ENCODE data around the gene MAP2K3.
"Not testable (repeated sequence)": the region's sequence is repeated elsewhere in the genome, so short reads cannot be mapped to it uniquely, and the experiment has no call there.

MAP2K3 gene

GRCh38 chr17:21327921-21328320, 43.4 kb downstream of the MAP2K3 start:
- not testable (repeated sequence) for DNase-seq (ENCODE audit: low read depth, low spot score)

DNA sequence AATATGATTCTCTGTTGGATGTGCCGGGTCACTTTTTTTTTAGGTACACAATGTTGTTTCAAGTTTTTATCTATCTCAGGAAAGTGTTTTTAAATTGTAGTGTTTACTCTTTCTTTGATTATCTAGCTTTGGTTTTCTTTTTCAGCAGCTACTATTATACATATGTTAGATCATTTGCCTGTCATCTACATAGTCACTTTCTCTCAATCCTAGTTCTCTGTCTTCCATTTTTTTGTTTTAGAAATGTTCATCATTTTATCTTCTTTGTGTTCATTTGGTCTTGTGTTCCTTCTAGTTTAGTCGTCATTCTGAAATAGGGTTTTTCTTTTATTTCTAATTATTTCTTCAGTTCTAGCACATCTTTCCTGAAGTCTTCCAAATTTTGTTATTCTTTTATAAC, 44.3 kb downstream of the MAP2K3 start:
- not testable (repeated sequence) for DNase-seq (ENCODE audit: low read depth, low spot score)

DNA sequence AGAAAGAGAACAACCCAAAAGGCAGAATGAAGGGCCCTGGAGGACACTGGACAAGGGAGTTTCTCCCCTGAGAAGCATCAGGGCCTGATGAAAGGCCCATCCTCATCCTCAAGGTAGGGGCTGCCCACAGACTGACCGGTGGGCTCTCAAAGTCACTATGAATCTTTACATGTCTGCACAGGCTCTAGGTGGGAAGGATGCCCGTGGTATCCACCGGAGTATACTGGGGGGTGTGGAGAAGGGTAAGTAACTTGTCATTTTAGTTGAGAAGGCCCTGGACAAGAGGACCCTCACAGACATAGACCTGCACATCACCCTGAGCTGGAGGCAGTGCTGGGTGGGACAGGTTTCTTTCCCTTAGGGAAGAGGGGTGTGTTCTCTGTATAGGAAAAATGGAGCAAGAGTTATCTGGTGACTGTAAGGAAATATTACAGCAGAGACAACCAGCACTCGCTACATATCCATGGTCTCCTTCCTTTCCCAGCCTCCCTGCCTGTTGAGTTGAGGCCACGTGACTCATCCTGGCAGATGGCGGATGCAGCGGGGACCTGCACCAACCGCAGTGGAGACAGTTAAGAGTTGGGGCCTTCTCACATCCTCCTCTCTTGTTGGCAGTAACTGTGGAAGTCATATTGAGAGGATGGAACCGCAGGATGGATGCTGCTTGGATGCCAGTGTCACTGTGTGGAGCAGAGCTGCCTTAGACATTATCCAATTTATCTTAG, 46.1 kb downstream of the MAP2K3 start:
- no peak for DNase-seq (ENCODE audit: low read depth, low spot score)

GRCh38 chr17:21336541-21337294, 52.2 kb downstream of the MAP2K3 start:
- not testable (repeated sequence) for DNase-seq (ENCODE audit: low read depth, low spot score)

DNA sequence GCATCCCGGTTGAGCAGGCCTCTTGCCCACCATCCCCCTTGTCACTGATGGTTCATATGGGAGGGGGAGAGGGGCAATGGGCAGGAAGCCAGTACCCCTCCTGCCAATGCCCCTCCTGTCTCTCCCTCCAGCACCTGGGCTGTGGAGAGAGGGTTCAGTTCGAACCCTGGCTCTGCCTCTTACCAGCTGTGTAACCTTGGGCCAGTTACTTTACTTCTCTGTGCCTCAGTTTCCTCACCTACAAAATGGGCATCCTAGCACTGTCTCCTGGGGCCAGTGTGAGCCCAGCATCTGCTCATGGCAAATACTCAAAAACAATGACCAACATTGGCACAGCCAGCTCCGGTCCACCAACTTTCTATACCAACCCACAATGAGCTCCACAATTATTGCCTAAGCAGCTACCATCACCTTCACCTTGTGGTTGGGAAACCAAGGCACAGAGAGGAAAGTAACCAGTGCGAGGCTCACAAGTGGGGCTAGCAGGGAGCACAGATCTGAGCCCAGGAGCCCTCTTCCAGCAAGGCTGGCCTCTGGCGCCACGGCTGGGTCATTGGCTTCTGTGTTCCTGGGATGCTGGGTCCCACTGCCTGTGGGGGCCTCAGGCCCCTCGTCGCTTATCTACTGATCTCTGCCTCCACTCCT, 53.6 kb downstream of the MAP2K3 start:
- DNase-seq (ENCODE audit: low read depth, low spot score) = not testable (repeated sequence)

DNA sequence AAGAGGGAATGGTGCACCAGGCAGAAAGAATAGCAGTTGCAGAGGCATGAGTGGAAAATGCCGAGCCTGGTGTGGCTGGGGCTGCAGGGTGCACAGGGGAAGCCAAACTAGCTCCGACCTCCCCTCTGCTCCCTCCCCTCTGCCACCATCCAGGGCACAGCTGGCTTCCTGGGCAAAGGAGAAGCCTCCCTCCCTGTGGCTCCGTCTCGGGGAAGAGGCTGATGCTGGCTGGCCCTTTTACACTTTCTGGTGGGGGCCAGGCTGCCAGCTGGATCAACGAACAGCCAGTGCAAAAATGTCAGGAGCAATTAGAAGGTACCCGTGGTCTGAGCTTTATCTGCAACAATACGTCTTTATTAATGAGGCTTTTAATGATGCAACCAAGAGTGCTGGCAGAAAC, 54.5 kb downstream of the MAP2K3 start:
- no peak for DNase-seq (ENCODE audit: low read depth, low spot score)

- not testable (repeated sequence) for DNase-seq (ENCODE audit: low read depth, low spot score)
Observed at GRCh38 chr17:21339571-21339970, 55.1 kb downstream of the MAP2K3 start.

- not testable (repeated sequence) for DNase-seq (ENCODE audit: low read depth, low spot score)
Observed at GRCh38 chr17:21340407-21340806, 55.9 kb downstream of the MAP2K3 start.

GRCh38 chr17:21341279-21341678, 56.8 kb downstream of the MAP2K3 start:
- not testable (repeated sequence) for DNase-seq (ENCODE audit: low read depth, low spot score)

DNA sequence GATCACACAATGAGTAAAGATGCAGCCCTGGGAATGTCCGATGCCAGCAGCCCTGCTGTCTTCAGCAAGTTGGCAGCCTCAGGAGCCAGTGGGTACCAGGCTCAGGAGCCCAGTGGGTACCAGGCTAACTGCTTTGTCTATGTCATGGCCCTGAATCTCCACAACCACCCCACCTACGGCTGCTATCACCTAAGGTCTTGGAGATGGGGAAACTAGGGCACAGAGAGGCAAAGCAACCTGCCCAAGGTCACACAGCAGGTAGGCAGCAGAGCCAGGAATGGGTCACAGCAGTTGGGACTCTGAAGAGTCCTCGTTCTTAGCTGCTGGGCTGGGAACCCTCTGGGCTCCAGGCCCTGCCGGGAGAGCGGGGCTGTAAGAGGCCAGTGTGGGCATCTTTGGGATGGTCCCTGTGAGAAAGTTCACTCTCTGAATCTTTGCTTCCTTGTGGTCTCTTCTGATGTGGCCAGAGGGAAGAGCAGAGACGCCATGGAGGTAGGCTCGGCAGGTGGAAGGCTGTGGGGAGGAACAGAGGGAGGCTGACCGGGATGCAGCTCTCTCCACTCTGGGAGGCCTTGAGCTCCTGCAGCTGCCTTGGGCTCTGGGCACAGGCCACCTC, 57.5 kb downstream of the MAP2K3 start:
- not testable (repeated sequence) for DNase-seq (ENCODE audit: low read depth, low spot score)

DNA sequence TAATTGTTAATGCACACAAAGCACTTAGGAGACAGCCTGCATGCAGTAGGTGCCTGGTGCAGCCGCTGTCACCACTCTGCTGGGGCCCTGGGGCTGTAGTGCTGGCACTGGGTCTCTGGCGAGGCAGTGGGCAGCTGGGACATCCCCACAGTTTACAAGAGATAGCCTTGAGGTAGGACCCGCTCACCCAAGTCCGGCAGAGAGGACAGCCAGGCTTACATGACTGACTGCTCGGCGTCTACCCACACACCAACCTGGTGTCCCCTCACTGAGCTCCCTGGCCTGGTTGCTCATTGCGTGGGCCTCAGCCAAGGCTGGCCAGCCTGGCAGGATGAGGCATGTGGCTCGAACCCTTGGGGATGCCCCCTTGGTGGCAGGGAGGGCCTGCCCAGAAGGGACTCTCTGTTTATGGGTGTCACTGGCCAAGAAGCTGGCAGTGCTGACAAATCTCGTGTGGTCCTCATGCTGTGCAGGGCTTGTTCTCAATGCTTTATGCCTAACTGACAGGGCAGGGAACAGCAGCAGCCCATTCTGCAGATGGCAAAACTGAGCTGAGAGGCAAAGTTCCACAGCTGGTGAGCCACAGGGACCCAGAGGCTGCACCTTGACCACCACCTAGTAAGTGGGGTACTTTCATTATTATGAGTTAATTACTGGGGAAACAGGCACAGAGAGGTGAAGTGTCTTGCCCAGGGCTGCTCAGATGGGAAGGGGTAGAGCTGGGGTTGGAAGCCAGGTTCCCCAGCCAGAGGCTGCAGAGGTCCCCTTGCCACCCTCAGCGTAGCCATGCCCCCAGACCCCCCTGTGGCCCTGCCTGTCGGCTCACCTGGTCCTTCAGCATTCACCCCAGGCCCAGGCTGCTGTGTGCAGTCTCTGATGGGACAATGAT, 58.8 kb downstream of the MAP2K3 start:
- DNase-seq (ENCODE audit: low read depth, low spot score) = not testable (repeated sequence)

DNA sequence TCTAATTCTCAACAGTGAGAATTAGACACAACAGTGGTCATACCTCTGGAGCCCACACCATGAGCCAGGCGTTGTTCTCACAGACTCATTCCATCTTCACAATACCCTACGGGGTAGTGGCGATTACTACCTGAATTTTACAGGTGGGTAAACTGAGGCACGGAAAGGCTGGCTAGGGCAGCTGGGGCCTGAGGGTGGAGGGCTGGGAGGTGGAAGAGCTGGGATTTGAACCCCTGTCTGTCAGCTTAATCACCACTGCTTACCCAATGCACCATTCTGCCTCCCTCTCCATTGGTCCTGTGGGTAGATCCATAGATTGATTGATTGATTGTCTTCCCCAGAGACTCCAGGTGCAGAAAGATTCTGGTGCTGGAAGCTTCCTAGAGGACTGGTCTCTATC, 60.3 kb downstream of the MAP2K3 start:
- DNase-seq (ENCODE audit: low read depth, low spot score) = not testable (repeated sequence)

DNA sequence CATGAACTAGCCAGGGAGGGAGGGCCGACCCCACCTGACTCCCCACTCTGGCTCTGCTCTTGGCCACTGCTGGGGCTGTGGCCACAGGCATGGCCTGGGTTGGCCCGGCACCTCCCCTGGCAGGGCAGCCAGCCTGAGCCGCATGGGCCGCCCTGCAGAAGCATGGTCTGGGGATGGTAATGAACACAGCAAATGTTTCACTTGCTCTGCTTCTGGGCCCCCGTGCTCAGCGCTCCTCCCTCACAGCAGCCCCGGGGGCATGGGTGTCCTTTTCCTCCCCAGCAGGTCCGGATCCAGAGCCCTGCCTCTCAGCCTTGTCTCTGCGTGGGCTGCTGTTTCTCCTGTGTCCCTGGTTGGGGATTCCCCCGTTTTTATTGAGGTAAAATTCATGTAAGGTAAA, 60.7 kb downstream of the MAP2K3 start:
- no peak for DNase-seq (ENCODE audit: low read depth, low spot score)

GRCh38 chr17:21346107-21346506, 61.6 kb downstream of the MAP2K3 start:
- DNase-seq (ENCODE audit: low read depth, low spot score) = not testable (repeated sequence)

DNA sequence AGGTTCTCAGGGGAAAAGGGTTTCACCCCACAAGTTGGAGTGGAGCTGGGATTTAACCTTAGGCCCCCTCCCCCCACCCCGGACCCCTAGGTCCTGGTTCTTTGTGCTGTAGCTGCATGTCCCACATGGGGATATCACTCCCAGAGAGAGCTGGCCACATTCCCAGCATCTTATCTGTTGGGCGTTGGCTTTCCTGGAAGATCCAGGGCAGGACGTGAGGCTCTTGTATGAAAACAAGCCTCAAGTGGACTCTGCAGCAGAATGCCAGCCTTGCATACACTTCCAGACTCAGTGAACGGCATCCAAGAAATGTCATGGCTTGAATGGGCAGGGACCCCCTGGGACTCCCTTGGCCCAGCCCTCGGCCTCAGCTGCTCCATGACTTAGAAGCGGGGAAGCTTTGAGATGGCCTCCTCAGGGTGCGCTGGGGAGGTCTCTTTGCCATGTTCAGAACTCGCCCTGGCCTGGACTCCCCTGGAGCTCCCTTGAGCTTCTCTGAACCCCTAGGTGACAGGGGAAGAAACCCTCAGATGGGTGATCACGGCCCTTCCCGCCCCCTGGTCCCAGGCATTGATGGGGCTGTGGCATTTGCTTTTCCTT, 62.2 kb downstream of the MAP2K3 start:
- not testable (repeated sequence) for DNase-seq (ENCODE audit: low read depth, low spot score)

GRCh38 chr17:21347660-21348059, 63.1 kb downstream of the MAP2K3 start:
- not testable (repeated sequence) for DNase-seq (ENCODE audit: low read depth, low spot score)

DNA sequence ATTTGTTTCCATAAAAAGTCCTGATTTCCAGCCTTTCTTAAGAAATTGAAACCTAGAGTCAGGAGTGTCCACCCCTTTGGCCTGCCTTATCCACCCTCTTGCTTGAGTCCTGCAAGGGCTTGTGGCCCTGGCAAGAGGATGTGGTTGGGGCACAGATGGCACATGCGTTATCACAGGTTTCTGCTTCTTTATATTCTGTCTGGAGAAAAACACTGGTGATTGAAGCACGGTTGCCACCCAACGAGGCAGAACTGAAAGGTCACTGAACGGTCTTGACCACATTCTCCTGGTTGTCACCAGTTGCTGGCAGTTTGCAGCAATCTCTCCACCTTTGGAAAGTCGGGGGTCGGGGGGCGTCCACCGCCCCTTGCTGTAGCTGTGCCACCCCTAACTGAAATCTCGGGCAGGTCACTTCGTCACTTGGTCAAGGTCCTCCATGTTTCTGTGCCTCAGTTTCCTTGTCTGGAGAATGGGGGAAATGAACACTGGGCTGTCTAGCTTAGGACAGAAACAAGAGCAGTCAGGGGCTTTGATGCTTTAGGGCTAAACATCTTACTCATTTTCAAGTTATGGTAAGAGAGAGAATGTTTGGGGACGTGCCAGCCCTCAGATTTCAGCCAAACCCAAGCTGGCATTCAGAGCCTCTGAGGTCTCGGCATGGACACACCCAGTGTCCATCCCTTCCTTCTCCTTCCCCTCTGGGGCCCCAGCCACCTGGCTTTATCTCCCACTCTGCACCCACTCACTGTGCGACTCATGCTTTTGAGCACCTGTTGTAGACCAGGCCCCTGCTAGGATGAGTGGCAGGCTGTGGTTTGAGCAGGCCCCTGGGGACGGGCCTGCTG, 63.8 kb downstream of the MAP2K3 start:
- not testable (repeated sequence) for DNase-seq (ENCODE audit: low read depth, low spot score)

DNA sequence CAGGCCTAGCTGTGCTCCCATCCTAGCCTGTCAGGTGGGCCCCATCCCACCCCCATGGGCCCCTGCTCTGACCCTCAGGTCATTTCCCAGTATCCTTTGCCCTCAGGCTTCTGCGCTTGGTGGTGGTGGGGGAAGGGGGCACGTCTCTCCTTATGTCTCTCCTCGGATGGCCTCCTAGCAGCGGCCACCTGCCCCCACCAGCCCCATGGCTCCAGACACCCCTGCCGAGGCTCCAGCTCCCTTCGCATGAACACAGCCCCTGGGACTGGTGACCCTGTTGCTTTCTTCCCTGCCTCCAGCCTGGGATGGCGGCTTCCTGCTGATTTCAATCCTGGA, 64.4 kb downstream of the MAP2K3 start:
- DNase-seq (ENCODE audit: low read depth, low spot score) = not testable (repeated sequence)

GRCh38 chr17:21349358-21350050, 65.0 kb downstream of the MAP2K3 start:
- DNase-seq (ENCODE audit: low read depth, low spot score) = not testable (repeated sequence)
